BE2C (cell line): ENCODE results near the gene LAMC3.

Experiments used
- DNase-seq: peaks from one replicate; pipeline ENCODE4 v3.0.0-alpha.2; 2020
- H3K27me3 ChIP-seq: fragments of 250-450 bp; sonication (Bioruptor Pico); 2 replicates; pipeline ENCODE4 v1.5.1; 2020; ENCODE audit warnings: mild to moderate bottlenecking
- H3K36me3 ChIP-seq: fragments of 250-450 bp; sonication (Bioruptor Pico); 2 replicates; pipeline ENCODE4 v1.5.1; 2020; ENCODE audit warnings: mild to moderate bottlenecking
- H3K4me1 ChIP-seq: fragments of 250-450 bp; sonication (Bioruptor Pico); 2 replicates; pipeline ENCODE4 v1.5.1; 2020
- H3K4me3 ChIP-seq: 2 replicates; pipeline ENCODE4 v1.5.1; 2011; ENCODE audit warnings: low read depth, low read length
- H3K9me3 ChIP-seq: fragments of 250-450 bp; sonication (Bioruptor Pico); 2 replicates; pipeline ENCODE4 v1.5.1; 2020
- TF ChIP-seq, protein P1 (sequence below): IDR thresholded peaks from 2 replicates; pipeline ENCODE4 v1.5.1; 2012; ENCODE audit warnings: mild to moderate bottlenecking, low read depth, low read length

Gene LAMC3

DNA sequence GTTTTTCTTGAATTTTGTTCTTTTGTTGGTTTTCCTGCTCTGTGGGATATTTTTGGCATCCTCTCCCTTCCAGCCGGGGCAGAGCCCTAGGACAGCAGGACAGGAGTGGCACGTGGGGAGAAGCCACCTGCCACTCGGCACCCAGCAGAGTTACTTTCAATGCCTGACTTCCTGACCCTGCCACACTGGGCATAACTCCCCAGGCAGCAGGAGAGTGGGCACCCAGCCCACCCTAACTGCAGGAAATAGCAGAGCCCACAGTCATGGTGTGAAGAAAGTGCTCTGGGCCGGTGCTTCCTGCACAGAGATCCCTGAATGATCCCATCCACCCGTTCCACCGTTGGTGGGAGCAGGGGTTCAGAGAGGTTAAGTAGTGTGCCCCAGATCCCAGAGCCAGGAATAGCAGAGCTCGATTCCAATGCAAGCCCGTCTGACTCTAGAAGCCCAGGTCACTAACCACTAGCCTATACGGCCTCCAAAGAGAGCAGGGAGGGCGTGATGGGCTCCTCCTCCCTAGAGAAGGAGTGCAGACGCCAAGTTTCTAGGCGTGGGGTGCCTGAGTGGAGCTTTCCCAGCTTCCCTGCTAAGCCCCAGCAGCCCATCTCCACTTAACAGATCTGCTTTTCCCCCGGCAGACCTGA, 108.3 kb downstream of the LAMC3 start:
- no peak for DNase-seq
- no peaks in the 10 kb centered on the region for H3K36me3 ChIP-seq
- no peaks in the 10 kb centered on the region for H3K9me3 ChIP-seq
- H3K27me3 ChIP-seq: peaks cover 7% of the 10 kb centered on the region; the same call in 1 of the 2 replicates
- no peaks in the 10 kb centered on the region for H3K4me1 ChIP-seq
- no peak overlapping the region for H3K4me3 ChIP-seq
- TF ChIP-seq, protein P1, sequence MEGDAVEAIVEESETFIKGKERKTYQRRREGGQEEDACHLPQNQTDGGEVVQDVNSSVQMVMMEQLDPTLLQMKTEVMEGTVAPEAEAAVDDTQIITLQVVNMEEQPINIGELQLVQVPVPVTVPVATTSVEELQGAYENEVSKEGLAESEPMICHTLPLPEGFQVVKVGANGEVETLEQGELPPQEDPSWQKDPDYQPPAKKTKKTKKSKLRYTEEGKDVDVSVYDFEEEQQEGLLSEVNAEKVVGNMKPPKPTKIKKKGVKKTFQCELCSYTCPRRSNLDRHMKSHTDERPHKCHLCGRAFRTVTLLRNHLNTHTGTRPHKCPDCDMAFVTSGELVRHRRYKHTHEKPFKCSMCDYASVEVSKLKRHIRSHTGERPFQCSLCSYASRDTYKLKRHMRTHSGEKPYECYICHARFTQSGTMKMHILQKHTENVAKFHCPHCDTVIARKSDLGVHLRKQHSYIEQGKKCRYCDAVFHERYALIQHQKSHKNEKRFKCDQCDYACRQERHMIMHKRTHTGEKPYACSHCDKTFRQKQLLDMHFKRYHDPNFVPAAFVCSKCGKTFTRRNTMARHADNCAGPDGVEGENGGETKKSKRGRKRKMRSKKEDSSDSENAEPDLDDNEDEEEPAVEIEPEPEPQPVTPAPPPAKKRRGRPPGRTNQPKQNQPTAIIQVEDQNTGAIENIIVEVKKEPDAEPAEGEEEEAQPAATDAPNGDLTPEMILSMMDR: no peak

DNA sequence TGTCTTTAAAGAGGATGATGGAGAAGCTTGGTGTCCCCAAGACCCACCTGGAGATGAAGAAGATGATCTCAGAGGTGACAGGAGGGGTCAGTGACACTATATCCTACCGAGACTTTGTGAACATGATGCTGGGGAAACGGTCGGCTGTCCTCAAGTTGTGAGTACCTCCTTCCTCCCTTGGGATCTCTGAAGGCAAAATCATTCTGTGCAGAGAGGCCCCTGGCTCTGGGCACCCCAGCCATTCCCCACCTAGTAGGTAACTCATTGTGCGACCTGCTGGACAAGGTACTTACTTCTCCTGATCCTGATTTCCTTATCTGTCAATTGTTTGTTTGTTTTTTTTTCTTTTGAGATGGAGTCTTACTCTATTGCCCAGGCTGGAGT, 108.8 kb downstream of the LAMC3 start:
- TF ChIP-seq, protein P1: no peak
- no peaks in the 10 kb centered on the region for H3K36me3 ChIP-seq
- no peaks in the 10 kb centered on the region for H3K4me1 ChIP-seq
- peaks cover 7% of the 10 kb centered on the region; the same call in 1 of the 2 replicates for H3K27me3 ChIP-seq
- H3K9me3 ChIP-seq: no peaks in the 10 kb centered on the region
- DNase-seq: no peak
- H3K4me3 ChIP-seq: no peak overlapping the region

DNA sequence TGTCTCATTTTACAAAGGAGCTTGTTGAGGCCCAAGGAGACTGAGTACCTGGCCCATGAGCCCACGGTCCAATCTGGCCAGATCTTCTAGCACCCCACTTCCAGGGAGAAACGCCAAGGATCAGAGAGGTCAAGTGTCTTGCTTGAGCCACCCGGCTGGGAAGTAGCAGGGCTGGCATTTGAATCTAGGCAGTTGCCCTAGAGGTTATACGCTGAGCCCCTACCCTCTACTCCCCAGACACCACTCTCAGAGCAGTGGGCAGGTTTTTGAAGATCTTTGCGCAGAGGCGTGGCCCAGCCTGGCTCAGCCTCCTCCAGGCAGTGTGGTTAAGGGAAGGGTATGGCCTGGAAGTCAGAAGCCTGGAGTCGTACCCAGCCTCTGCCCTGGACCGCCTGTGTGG, 110.6 kb downstream of the LAMC3 start:
- DNase-seq: no peak
- Histone ChIP-seq H3K4me3 (no peak overlapping the region), H3K36me3 (no peaks in the 10 kb centered on the region), H3K4me1 (no peaks in the 10 kb centered on the region), H3K9me3 (no peaks in the 10 kb centered on the region), H3K27me3 (peaks cover 7% of the 10 kb centered on the region; the same call in 1 of the 2 replicates)
- TF ChIP-seq, protein P1: no peak

DNA sequence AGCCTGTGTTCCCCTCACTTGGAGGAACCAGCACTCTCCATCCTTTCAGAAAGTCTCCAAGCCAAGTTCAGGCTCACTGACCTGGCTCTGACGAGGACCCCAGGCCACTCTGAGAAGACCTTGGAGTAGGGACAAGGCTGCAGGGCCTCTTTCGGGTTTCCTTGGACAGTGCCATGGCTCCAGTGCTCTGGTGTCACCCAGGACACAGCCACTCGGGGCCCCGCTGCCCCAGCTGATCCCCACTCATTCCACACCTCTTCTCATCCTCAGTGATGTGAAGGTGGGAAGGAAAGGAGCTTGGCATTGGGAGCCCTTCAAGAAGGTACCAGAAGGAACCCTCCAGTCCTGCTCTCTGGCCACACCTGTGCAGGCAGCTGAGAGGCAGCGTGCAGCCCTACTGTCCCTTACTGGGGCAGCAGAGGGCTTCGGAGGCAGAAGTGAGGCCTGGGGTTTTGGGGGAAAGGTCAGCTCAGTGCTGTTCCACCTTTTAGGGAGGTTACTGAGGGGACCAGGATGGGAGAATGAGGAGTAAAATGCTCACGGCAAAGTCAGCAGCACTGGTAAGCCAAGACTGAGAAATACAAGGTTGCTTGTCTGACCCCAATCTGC, 111.8 kb downstream of the LAMC3 start:
- H3K4me1 ChIP-seq: no peaks in the 10 kb centered on the region
- DNase-seq: no peak
- H3K4me3 ChIP-seq: no peak overlapping the region
- peaks cover 7% of the 10 kb centered on the region; the same call in 1 of the 2 replicates for H3K27me3 ChIP-seq
- TF ChIP-seq, protein P1: no peak
- no peaks in the 10 kb centered on the region for H3K9me3 ChIP-seq
- H3K36me3 ChIP-seq: no peaks in the 10 kb centered on the region

DNA sequence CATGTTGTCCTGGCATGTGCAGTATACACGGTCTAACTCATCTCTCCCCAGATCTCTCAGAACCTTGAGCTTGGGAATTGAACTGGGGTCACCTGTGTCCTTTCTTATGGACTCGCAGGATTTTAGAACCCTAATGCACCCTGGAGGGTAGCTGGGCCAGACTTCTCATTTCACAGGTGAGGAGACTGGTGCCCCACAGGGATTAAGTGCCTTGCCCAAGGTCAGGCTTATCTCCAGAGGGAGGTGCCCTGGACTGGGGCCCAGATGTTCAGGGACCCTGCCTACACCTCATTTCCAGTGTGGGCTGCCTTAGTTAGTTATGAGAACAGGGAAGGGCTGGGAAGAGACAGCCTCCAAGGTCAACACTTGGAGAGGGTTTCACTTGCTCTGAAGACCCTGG, 112.4 kb downstream of the LAMC3 start:
- H3K36me3 ChIP-seq: no peaks in the 10 kb centered on the region
- TF ChIP-seq, protein P1: no peak
- no peak overlapping the region for H3K4me3 ChIP-seq
- no peak for DNase-seq
- no peaks in the 10 kb centered on the region for H3K9me3 ChIP-seq
- no peaks in the 10 kb centered on the region for H3K4me1 ChIP-seq
- peaks cover 6% of the 10 kb centered on the region; the same call in 1 of the 2 replicates for H3K27me3 ChIP-seq

DNA sequence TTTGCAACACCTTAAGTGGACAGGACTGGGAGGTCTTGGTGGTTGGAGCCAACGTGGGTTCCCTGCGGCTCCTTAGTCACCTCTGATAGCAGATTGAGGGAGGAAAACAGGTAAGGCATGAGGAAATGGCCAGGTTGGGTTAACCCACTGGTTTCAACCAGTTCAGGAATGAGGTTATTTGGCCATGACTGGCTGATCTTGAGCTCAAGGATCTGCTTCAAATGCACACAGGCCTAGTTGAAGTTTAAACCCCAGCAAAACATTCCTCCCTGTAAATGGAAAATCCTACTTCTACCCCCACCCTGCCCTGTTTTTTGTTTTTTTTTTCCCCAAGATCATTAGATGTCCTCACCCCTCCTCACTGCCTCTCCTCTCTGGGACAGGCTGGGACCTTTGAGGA, 113.2 kb downstream of the LAMC3 start:
- Histone ChIP-seq H3K36me3 (peaks cover 2% of the 10 kb centered on the region; the same call in 1 of the 2 replicates), H3K4me1 (no peaks in the 10 kb centered on the region), H3K27me3 (peaks cover 4% of the 10 kb centered on the region; the same call in 1 of the 2 replicates), H3K9me3 (no peaks in the 10 kb centered on the region), H3K4me3 (no peak overlapping the region)
- TF ChIP-seq, protein P1: no peak
- no peak for DNase-seq
